ENCODE results near the gene PTPN6.

DNA sequence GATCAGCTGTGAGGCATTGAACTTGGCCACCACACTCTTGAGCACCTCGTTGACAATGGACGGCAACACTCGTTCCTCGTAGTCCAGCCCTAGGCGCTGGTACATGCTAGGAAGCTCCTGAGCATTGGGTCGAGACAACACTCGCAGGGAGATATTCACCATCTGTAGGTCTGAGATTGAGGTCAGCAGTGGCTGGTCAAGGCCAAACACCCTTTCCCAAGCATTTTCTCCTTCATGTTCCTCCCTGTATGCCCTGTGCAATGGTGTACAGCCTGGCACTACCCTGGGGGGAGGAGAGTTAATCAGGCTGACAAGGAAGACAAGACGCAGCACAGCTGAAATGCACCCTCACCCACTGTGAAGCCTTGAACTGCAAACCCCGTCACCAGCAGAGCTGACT, 17.3 kb downstream of the PTPN6 start:
- TF ChIP-seq, protein P1, sequence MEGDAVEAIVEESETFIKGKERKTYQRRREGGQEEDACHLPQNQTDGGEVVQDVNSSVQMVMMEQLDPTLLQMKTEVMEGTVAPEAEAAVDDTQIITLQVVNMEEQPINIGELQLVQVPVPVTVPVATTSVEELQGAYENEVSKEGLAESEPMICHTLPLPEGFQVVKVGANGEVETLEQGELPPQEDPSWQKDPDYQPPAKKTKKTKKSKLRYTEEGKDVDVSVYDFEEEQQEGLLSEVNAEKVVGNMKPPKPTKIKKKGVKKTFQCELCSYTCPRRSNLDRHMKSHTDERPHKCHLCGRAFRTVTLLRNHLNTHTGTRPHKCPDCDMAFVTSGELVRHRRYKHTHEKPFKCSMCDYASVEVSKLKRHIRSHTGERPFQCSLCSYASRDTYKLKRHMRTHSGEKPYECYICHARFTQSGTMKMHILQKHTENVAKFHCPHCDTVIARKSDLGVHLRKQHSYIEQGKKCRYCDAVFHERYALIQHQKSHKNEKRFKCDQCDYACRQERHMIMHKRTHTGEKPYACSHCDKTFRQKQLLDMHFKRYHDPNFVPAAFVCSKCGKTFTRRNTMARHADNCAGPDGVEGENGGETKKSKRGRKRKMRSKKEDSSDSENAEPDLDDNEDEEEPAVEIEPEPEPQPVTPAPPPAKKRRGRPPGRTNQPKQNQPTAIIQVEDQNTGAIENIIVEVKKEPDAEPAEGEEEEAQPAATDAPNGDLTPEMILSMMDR (IDR thresholded peaks at IDR 0.05): no peak
- TF ChIP-seq EP300 (IDR thresholded peaks at IDR 0.05) (no peak), POLR2A (IDR thresholded peaks at IDR 0.05) (no peak)

All from tibial nerve (tissue), 4 donors.